KMS-11 (cell line): ENCODE results near the gene TEX2.

Source experiments
- H2AFZ ChIP-seq: fragments of 200-600 bp; sonication (generic); 2 replicates; pipeline ENCODE4 v1.6.1; 2016; ENCODE audit warnings: antibody characterized with exemption, mixed run types, low read depth
- H3K27ac ChIP-seq: fragments of 200-600 bp; sonication (generic); 2 replicates; pipeline ENCODE4 v1.6.1; 2016; ENCODE audit warnings: mild to moderate bottlenecking, mixed run types
- H3K27me3 ChIP-seq: fragments of 200-600 bp; sonication (generic); 2 replicates; pipeline ENCODE4 v1.6.1; 2017; ENCODE audit warnings: mild to moderate bottlenecking, low read depth, mixed run types, moderate library complexity; ENCODE audit not compliant: insufficient read depth
- H3K36me3 ChIP-seq: fragments of 200-600 bp; sonication (generic); 2 replicates; pipeline ENCODE4 v1.6.1; 2017; ENCODE audit warnings: mild to moderate bottlenecking, mixed run types; ENCODE audit not compliant: insufficient read depth
- H3K4me1 ChIP-seq: fragments of 200-600 bp; sonication (generic); 2 replicates; pipeline ENCODE4 v1.6.1; 2016; ENCODE audit warnings: mild to moderate bottlenecking, low read depth, mixed run types; ENCODE audit not compliant: poor library complexity, severe bottlenecking
- H3K4me2 ChIP-seq: fragments of 200-600 bp; sonication (generic); 2 replicates; pipeline ENCODE4 v1.7.0; 2016; ENCODE audit warnings: mild to moderate bottlenecking, mixed run types
- H3K4me3 ChIP-seq: fragments of 200-600 bp; sonication (generic); IDR thresholded peaks from 2 replicates; pipeline ENCODE4 v1.6.1; 2017; ENCODE audit warnings: low read depth, low read length, mixed read lengths; ENCODE audit not compliant: insufficient read depth
- H3K79me2 ChIP-seq: fragments of 200-600 bp; sonication (generic); 2 replicates; pipeline ENCODE4 v1.6.1; 2016; ENCODE audit warnings: low read depth, mixed run types; ENCODE audit not compliant: insufficient read depth
- H3K9ac ChIP-seq: fragments of 200-600 bp; sonication (generic); 2 replicates; pipeline ENCODE4 v1.6.1; 2016; ENCODE audit warnings: mild to moderate bottlenecking, mixed run types
- H4K20me1 ChIP-seq: fragments of 200-600 bp; sonication (generic); 2 replicates; pipeline ENCODE4 v1.6.1; 2016; ENCODE audit warnings: mild to moderate bottlenecking, mixed run types; ENCODE audit not compliant: insufficient read depth
- TF ChIP-seq, protein P1 (sequence below): fragments of 200-600 bp; sonication (generic); conservative IDR thresholded peaks from 2 replicates; pipeline ENCODE4 v1.6.1; 2017; ENCODE audit warnings: low read depth, mild to moderate bottlenecking, antibody characterized with exemption, low read length, moderate library complexity, mixed read lengths

TEX2 gene

DNA sequence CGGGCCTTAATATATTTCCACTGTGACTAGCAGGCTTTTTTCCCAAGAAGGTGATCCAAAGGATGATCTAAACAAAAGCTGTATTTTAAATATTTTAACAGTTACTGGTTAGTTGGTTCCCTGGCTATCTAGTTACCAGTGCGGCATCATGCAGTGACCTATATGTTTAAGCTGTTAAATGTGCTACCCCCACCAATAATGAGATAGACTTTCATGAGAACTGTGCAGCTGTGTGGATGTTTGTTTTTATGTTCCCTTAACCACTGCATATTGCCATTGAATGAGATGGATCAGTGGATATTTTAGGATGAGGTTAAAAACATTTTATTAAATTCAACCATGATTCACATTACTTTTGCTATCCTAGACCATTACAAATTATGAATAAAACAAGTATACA is 150.1 kb downstream of the TEX2 start:
- peaks cover 94% of the 10 kb centered on the region for H3K79me2 ChIP-seq
- H3K4me1 ChIP-seq = peaks cover 72% of the 10 kb centered on the region
- H3K27ac ChIP-seq = no peak overlapping the region
- no peaks in the 10 kb centered on the region for H3K27me3 ChIP-seq
- no peak overlapping the region for H3K9ac ChIP-seq
- H3K4me3 ChIP-seq = no peak overlapping the region
- no peaks in the 10 kb centered on the region for H4K20me1 ChIP-seq
- no peak overlapping the region for H2AFZ ChIP-seq
- no peak overlapping the region for H3K4me2 ChIP-seq
- H3K36me3 ChIP-seq = no peaks in the 10 kb centered on the region; the same call in 1 of the 2 replicates
- TF ChIP-seq, protein P1, sequence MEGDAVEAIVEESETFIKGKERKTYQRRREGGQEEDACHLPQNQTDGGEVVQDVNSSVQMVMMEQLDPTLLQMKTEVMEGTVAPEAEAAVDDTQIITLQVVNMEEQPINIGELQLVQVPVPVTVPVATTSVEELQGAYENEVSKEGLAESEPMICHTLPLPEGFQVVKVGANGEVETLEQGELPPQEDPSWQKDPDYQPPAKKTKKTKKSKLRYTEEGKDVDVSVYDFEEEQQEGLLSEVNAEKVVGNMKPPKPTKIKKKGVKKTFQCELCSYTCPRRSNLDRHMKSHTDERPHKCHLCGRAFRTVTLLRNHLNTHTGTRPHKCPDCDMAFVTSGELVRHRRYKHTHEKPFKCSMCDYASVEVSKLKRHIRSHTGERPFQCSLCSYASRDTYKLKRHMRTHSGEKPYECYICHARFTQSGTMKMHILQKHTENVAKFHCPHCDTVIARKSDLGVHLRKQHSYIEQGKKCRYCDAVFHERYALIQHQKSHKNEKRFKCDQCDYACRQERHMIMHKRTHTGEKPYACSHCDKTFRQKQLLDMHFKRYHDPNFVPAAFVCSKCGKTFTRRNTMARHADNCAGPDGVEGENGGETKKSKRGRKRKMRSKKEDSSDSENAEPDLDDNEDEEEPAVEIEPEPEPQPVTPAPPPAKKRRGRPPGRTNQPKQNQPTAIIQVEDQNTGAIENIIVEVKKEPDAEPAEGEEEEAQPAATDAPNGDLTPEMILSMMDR = no peak

DNA sequence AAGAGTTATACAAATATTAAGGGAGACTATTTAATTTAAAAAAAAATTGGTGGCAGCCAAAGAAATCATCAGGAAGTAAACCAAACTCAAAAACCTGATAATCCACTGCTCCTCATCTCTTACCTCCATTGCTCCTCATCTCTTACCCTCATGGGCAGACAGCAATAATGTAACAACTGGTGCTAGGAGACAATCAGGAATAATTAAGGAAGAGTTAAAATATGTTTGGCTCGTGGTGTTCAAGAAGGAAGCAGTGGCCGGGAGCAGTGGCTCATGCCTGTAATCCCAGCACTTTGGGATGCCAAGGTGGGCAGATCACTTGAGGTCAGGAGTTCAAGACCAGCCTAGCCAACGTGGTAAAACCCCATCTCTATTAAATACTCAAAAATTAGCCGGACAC is 151.2 kb downstream of the TEX2 start:
- Histone ChIP-seq H3K36me3 (no peaks in the 10 kb centered on the region; the same call in 1 of the 2 replicates), H3K9ac (no peak overlapping the region), H3K79me2 (peaks cover 95% of the 10 kb centered on the region), H3K27me3 (no peaks in the 10 kb centered on the region), H3K4me3 (no peak overlapping the region), H3K27ac (no peak overlapping the region), H3K4me1 (peaks cover 74% of the 10 kb centered on the region), H3K4me2 (no peak overlapping the region), H4K20me1 (no peaks in the 10 kb centered on the region), H2AFZ (no peak overlapping the region)
- TF ChIP-seq, protein P1 = no peak

DNA sequence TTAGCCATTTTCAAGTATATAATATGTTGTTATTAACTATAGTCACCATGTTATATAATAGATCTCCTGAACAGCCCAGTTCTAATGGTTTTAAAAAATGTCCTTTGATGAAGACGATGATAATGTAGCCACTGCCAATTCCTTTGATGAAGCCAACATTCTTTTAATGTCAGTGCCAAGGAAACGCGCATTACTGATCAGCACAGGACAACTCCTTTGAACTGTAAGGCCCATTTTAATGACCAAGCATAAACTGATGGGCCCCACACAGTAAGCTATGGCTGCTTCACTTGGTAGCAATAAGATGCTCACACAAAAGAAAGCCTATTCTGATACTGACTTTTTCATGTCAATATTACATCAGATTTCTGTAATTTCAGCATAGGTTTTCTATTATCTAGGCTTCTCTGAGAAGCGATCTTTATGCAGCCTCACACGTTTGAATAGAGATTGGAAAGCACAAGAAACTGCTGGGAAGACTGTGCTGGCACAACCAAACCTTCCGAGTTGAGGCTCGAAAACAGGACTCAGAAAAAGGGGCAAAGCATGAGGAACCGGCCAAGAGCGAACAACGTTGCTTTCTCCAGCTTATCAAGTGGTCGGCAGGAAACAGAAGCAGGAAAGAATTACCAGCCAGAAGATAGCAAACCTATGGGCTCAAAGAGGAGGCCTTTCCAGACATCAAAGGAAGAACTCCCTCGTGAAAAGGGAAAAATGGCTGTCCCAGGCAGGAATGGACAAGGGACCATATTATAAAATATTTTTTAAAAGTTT is 152.5 kb downstream of the TEX2 start:
- Histone ChIP-seq H3K4me2 (peak overlapping the region; percentile 93; the same call in 1 of the 2 replicates), H3K9ac (no peak overlapping the region), H3K27ac (no peak overlapping the region), H3K79me2 (peaks cover 95% of the 10 kb centered on the region), H3K4me1 (peaks cover 74% of the 10 kb centered on the region), H3K4me3 (no peak overlapping the region), H3K36me3 (no peaks in the 10 kb centered on the region; the same call in 1 of the 2 replicates), H4K20me1 (no peaks in the 10 kb centered on the region), H3K27me3 (no peaks in the 10 kb centered on the region), H2AFZ (no peak overlapping the region)
- TF ChIP-seq, protein P1 = no peak

DNA sequence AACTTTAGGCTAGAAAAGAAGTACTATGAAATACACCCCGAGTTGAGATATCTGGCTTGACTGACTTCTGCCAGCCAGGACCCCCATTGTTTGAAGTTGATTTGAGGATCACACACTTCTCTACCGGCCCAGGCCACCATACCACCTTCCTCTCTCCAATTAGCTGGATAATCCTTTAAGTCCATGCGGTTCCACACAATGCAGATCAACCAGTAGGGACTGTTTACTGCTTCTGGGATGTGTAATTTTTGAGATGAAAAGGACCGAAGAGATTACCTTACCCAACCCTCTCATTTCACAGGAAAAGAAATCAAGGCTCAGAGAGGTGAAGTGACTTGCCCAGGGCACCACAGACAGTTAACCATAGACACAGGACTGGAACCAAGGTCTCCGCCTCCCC is 153.7 kb downstream of the TEX2 start:
- H3K79me2 ChIP-seq = peaks cover 87% of the 10 kb centered on the region
- no peak overlapping the region for H2AFZ ChIP-seq
- no peak overlapping the region for H3K9ac ChIP-seq
- peak overlapping the region; percentile 93 for H3K4me2 ChIP-seq
- TF ChIP-seq, protein P1 = no peak
- no peaks in the 10 kb centered on the region for H3K27me3 ChIP-seq
- peaks cover 79% of the 10 kb centered on the region for H3K4me1 ChIP-seq
- H4K20me1 ChIP-seq = no peaks in the 10 kb centered on the region
- no peak overlapping the region for H3K4me3 ChIP-seq
- no peaks in the 10 kb centered on the region; the same call in 1 of the 2 replicates for H3K36me3 ChIP-seq
- H3K27ac ChIP-seq = peak overlapping the region; percentile 71; the same call in 1 of the 2 replicates
